CD4-positive, alpha-beta T cell (primary cell): ENCODE data around the gene C16orf96. TPM values are rescaled to one million over a fixed set of nuclear protein-coding genes. Genes with fewer than 3 reads are reported as not detected.

Experiments
- ATAC-seq: fragments of 200-7000 bp; cut with Tn5 transposase; one replicate; pipeline ENCODE4 v1.10.0; 2022; ENCODE audit warnings: mild to moderate bottlenecking; ENCODE audit not compliant: poor library complexity
- CTCF ChIA-PET: fragments of 350-600 bp; sonication (Branson Sonifier 250); formaldehyde crosslinking; loops from one replicate; lab custom pipeline; 2021; ENCODE audit warnings: antibody characterized with exemption, inconsistent platforms; lab: Charles Lee
- POLR2A ChIA-PET: fragments of 350-600 bp; sonication (Branson Sonifier 250); formaldehyde crosslinking; loops from one replicate; lab custom pipeline; 2021; ENCODE audit warnings: antibody characterized with exemption, inconsistent platforms; lab: Charles Lee
- DNase-seq, 14 experiments: peaks; one replicate each; pipeline ENCODE4 v3.0.0-alpha.2; 2013 to 2020; ENCODE audit warnings: mixed read lengths in 2 of 14
- H3K27ac ChIP-seq, 2 donors: one replicate each; pipeline versions ENCODE4 v1.5.1 to v1.7.0; 2013; ENCODE audit warnings: low read length in 2 of 2, low read depth in 1 of 2, mild to moderate bottlenecking in 1 of 2
- H3K27me3 ChIP-seq, 2 experiments: 1 replicate in 1 of 2; 2 replicates in 1 of 2; pipeline versions ENCODE4 v1.6.1 to v1.7.0; 2013; ENCODE audit warnings: low read length in 2 of 2, control low read depth in 1 of 2, mild to moderate bottlenecking in 1 of 2, moderate library complexity in 1 of 2; ENCODE audit not compliant: insufficient read depth in 2 of 2, control insufficient read depth in 1 of 2
- H3K36me3 ChIP-seq: one replicate; pipeline ENCODE4 v1.6.1; 2013; ENCODE audit warnings: low read length, control low read depth; ENCODE audit not compliant: insufficient read depth
- H3K4me1 ChIP-seq: one replicate; pipeline ENCODE4 v1.6.1; 2013; ENCODE audit warnings: low read length, control low read depth; ENCODE audit not compliant: insufficient read depth
- H3K4me3 ChIP-seq: one replicate; pipeline ENCODE4 v1.5.1; 2013; ENCODE audit warnings: mild to moderate bottlenecking, low read length, moderate library complexity
- H3K9me3 ChIP-seq, 2 experiments: 1 replicate in 1 of 2; 2 replicates in 1 of 2; pipeline versions ENCODE4 v1.6.1 to v1.7.0; 2013; ENCODE audit warnings: low read length in 2 of 2, mild to moderate bottlenecking in 2 of 2, control low read depth in 1 of 2, moderate library complexity in 1 of 2; ENCODE audit not compliant: control insufficient read depth in 1 of 2, insufficient read depth in 1 of 2
- H3K27ac Mint-ChIP-seq: one replicate; pipeline ENCODE4 v1.8.0; 2020; ENCODE audit warnings: mixed read lengths
- H3K27me3 Mint-ChIP-seq: one replicate; pipeline ENCODE4 v1.8.0; 2021; ENCODE audit warnings: mixed read lengths
- H3K36me3 Mint-ChIP-seq: one replicate; pipeline ENCODE4 v1.8.0; 2021; ENCODE audit warnings: low read depth, mixed read lengths
- H3K4me1 Mint-ChIP-seq: one replicate; pipeline ENCODE4 v1.8.0; 2021; ENCODE audit warnings: low read depth, mixed read lengths
- H3K4me3 Mint-ChIP-seq: one replicate; pipeline ENCODE4 v1.8.0; 2020; ENCODE audit warnings: mild to moderate bottlenecking, mixed read lengths
- H3K9me3 Mint-ChIP-seq: one replicate; pipeline ENCODE4 v1.8.0; 2020; ENCODE audit warnings: mixed read lengths
- CTCF ChIP-seq: fragments of 200-600 bp; IDR thresholded peaks from one replicate; pipeline ENCODE4 v1.8.0; 2022; ENCODE audit warnings: antibody characterized with exemption, mild to moderate bottlenecking
- intact Hi-C, 2 experiments: fragments of 100-400 bp; cut with DNase I in 1 of 2; cut with micrococcal nuclease in 1 of 2; formaldehyde crosslinking; loops; one replicate each; pipeline versions ENCODE4 v1.15.1 to v1.9.0; 2023 to 2025; cut with DNase I, micrococcal nuclease
- total RNA-seq, 174 experiments: library from RNA in 2 of 174; stranded (reverse) in 2 of 174; gene quantifications; one replicate each; pipeline ENCODE4 v1.2.3 and lab custom pipeline; 2021 to 2026

The C16orf96 gene
- total RNA-seq, 2 experiments from 2014 or later, result 0.27 to 0.42 TPM

GRCh38 chr16:4614571-4615383 lies 58.6 kb downstream of the C16orf96 start, which contains the start of gene UBALD1:
Gene UBALD1 (minus strand): TSS chr16:4614888. CDS start chr16:4614797, 91 bp downstream.
- ATAC-seq, result peak; percentile 35
- no peaks in the 10 kb centered on the region for H3K27me3 Mint-ChIP-seq
- H3K4me3 Mint-ChIP-seq, result peak within 1 kb of the TSS; percentile 99
- intact Hi-C loops, result loop anchor here (5.0 to 10.0 kb wide), 8 partner anchors 38 to 1480 kb away; partner anchors contain the start of genes CDIP1 (in 1 of the 2), CORO7 (in 1 of the 2), DNAJA3 (in 1 of the 2) and PAM16 (in 1 of the 2)
- peak within 1 kb of the TSS; percentile 98 for H3K27ac Mint-ChIP-seq
- ChIA-PET POLR2A (interaction anchor here (1.5 to 4.9 kb wide), 4 partner anchors 11 to 154 kb away, joined by 5 to 54 read pairs (median 24); partner anchors contain the start of genes MGRN1 and NUDT16L1), CTCF (interaction anchor here (1.6 to 3.1 kb wide), 2 partner anchors 10 to 139 kb away, joined by 3 to 28 read pairs; partner anchors contain the start of genes HMOX2 and MGRN1)
- Histone ChIP-seq H3K27me3 (no peaks in the 10 kb centered on the region), H3K4me3 (peak within 1 kb of the TSS; percentile 60), H3K4me1 (peaks cover 62% of the 10 kb centered on the region), H3K27ac (peak within 1 kb of the TSS; percentile 79 to 82), H3K36me3 (peaks cover 7% of the 10 kb centered on the region), H3K9me3 (no peaks in the 10 kb centered on the region)
- TF ChIP-seq CTCF, result no peak
- no peaks in the 10 kb centered on the region for H3K9me3 Mint-ChIP-seq
- peaks cover 9% of the 10 kb centered on the region for H3K36me3 Mint-ChIP-seq
- DNase-seq, result peak; percentile 51 to 91 (median 70)
- H3K4me1 Mint-ChIP-seq, result peaks cover 26% of the 10 kb centered on the region

- no peaks in the 10 kb centered on the region for H3K27me3 Mint-ChIP-seq
- H3K4me3 Mint-ChIP-seq, result peak overlapping the region; percentile 99
- peak; percentile 43 for ATAC-seq
- H3K27ac Mint-ChIP-seq, result peak overlapping the region; percentile 98
- Histone ChIP-seq H3K9me3 (no peaks in the 10 kb centered on the region), H3K4me1 (peaks cover 62% of the 10 kb centered on the region), H3K4me3 (peak overlapping the region; percentile 60), H3K27ac (peak overlapping the region; percentile 79 to 82), H3K27me3 (no peaks in the 10 kb centered on the region), H3K36me3 (peaks cover 4% of the 10 kb centered on the region)
- intact Hi-C loops, result loop anchor here (1.0 to 10.0 kb wide), 10 partner anchors 9 to 1481 kb away; partner anchors contain the start of genes CDIP1 (in 1 of the 2), CORO7 (in 1 of the 2), DNAJA3 (in 1 of the 2) and GLYR1 (in 1 of the 2)
- H3K36me3 Mint-ChIP-seq, result peaks cover 9% of the 10 kb centered on the region
- no peaks in the 10 kb centered on the region for H3K9me3 Mint-ChIP-seq
- no peak for TF ChIP-seq CTCF
- POLR2A ChIA-PET, result interaction anchor here (1.0 to 4.9 kb wide), 21 partner anchors 10 to 483 kb away, joined by 3 to 54 read pairs (median 6); partner anchors contain the start of genes ANKS3, CORO7, DNAAF8 and GLYR1
- CTCF ChIA-PET, result interaction anchor here (1.1 to 3.1 kb wide), 5 partner anchors 10 to 232 kb away, joined by 3 to 28 read pairs (median 4); partner anchors contain the start of genes ANKS3, DNAAF8, GLYR1 and HMOX2
- peak in 3 of 14 experiments; percentile 6 to 60 (median 21) for DNase-seq
- peaks cover 26% of the 10 kb centered on the region for H3K4me1 Mint-ChIP-seq
Observed at GRCh38 chr16:4615384-4616046, 59.4 kb downstream of the C16orf96 start.
